Right lobe of liver (tissue), 4 donors: Measurements from ENCODE around the gene RAB38.

Source experiments
- CTCF ChIP-seq, 4 donors: fragments of 200-600 bp in 3 of 4; fragments of 450-650 bp in 1 of 4; IDR thresholded peaks; one replicate each; pipeline versions ENCODE4 v1.5.1 to v1.8.0; 2016 to 2022; ENCODE audit warnings: antibody characterized with exemption in 4 of 4, mild to moderate bottlenecking in 2 of 4
- POLR2A ChIP-seq: fragments of 450-650 bp; IDR thresholded peaks from one replicate; pipeline ENCODE4 v1.6.1; 2017; ENCODE audit warnings: antibody characterized with exemption, mild to moderate bottlenecking
- donor health status: DM: no; HTN: no; CAD: no.
- donor health status: DM: no; HTN: no; CAD: no.
- donor health status: DM: no; HTN: yes; CAD: no.

- TF ChIP-seq CTCF (IDR thresholded peaks at IDR 0.05) (no peak), POLR2A (no peak)
Measured at GRCh38 chr11:88139865-88140264, 35.4 kb downstream of the RAB38 start.
